Eye (tissue), 1 donor: ENCODE data around the gene MIS18A.
A peak's percentile ranks its signal among the peaks of the same experiment; 100 is the strongest.
"Not testable (repeated sequence)": the region's sequence is repeated elsewhere in the genome, so short reads cannot be mapped to it uniquely, and the experiment has no call there.

ENCODE experiments used
- DNase-seq: peaks from one replicate; pipeline ENCODE4 v3.0.0-alpha.2; 2015

The MIS18A gene

GRCh38 chr21:32303385-32303784, 24.5 kb upstream of the MIS18A start:
- DNase-seq, result no peak

GRCh38 chr21:32302560-32302959, 23.7 kb upstream of the MIS18A start:
- no peak for DNase-seq

GRCh38 chr21:32301596-32301995, 22.7 kb upstream of the MIS18A start:
- DNase-seq, result no peak

GRCh38 chr21:32300117-32300681, 21.4 kb upstream of the MIS18A start:
- no peak for DNase-seq

GRCh38 chr21:32299695-32300094, 20.8 kb upstream of the MIS18A start:
- DNase-seq, result no peak

GRCh38 chr21:32298658-32299081, 19.8 kb upstream of the MIS18A start, which contains the start of gene MRAP:
TSS of gene MRAP (plus strand) at chr21:32298855. CDS start at chr21:32298972, 117 bp downstream.
- no peak for DNase-seq

- DNase-seq, result no peak
These were observed 19.3 kb upstream of the MIS18A start for GRCh38 chr21:32298148-32298559.

GRCh38 chr21:32297449-32297848, 18.6 kb upstream of the MIS18A start:
- no peak for DNase-seq

- DNase-seq, result no peak
These were observed 6.6 kb upstream of the MIS18A start for GRCh38 chr21:32285476-32285875.

GRCh38 chr21:32282992-32283391, 4.1 kb upstream of the MIS18A start:
- no peak for DNase-seq

- no peak for DNase-seq
These were observed 2.7 kb upstream of the MIS18A start for GRCh38 chr21:32281531-32281930.

- DNase-seq, result no peak
These were observed 480 bp upstream of the MIS18A start for GRCh38 chr21:32279377-32279680.

- DNase-seq, result peak; percentile 56
These were observed 746 bp downstream of the MIS18A start for GRCh38 chr21:32278103-32278502.

GRCh38 chr21:32276671-32277070, 2.2 kb downstream of the MIS18A start:
- DNase-seq, result no peak

- no peak for DNase-seq
These were observed 8.1 kb downstream of the MIS18A start for GRCh38 chr21:32270748-32271147.

- not testable (repeated sequence) for DNase-seq
These were observed 13.5 kb downstream of the MIS18A start for GRCh38 chr21:32265321-32265720.

GRCh38 chr21:32261929-32262328, 16.9 kb downstream of the MIS18A start:
- DNase-seq, result no peak

- no peak for DNase-seq
These were observed 18.7 kb downstream of the MIS18A start for GRCh38 chr21:32260130-32260529.

- DNase-seq, result not testable (repeated sequence)
These were observed 20.1 kb downstream of the MIS18A start for GRCh38 chr21:32258786-32259048.

GRCh38 chr21:32257962-32258785, 20.7 kb downstream of the MIS18A start:
- DNase-seq, result peak; percentile 95

GRCh38 chr21:32256873-32257620, 21.8 kb downstream of the MIS18A start:
- DNase-seq, result peak; percentile 93

GRCh38 chr21:32256251-32256650, 22.6 kb downstream of the MIS18A start:
- peak; percentile 58 for DNase-seq

- DNase-seq, result no peak
These were observed 25.6 kb downstream of the MIS18A start for GRCh38 chr21:32253215-32253641.

- no peak for DNase-seq
These were observed 26.7 kb downstream of the MIS18A start for GRCh38 chr21:32252136-32252535.
